ENCODE measurements around the gene FETUB. TPM values are rescaled to one million over a fixed set of nuclear protein-coding genes. Genes with fewer than 3 reads are reported as not detected.
"Not testable (repeated sequence)": the region's sequence is repeated elsewhere in the genome, so short reads cannot be mapped to it uniquely, and the experiment has no call there.

FETUB gene
- total RNA-seq, 2 donors from 2014 or later = not detected

DNA sequence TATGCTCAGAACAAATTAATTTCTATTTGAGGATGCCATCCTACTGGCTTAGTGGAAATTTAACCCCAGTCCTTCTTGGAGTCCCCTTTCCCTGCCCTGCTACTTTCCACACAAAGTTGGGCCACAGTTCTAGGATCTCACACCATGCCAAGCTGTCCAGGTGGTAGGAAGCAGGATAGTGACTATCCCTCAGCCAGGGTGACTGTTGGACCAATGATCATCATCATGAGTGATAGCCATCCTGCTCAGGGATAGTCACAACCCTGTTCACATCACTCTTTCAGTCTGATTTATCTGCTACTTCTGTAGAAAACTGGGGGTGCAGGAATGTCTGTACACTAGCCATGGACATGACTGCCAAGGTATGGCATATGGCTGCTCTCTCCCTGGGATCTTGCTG is 38.4 kb downstream of the FETUB start:
- DNase-seq (ENCODE audit: low spot score) = no peak
- Histone ChIP-seq H3K4me1 (replicated peaks) (no peaks in the 10 kb centered on the region), H3K27ac (no peak overlapping the region), H3K9me3 (no peaks in the 10 kb centered on the region), H3K36me3 (no peaks in the 10 kb centered on the region), H3K27me3 (replicated peaks; ENCODE audit: insufficient read depth) (no peaks in the 10 kb centered on the region), H3K4me3 (no peak overlapping the region)
- TF ChIP-seq, protein P1, sequence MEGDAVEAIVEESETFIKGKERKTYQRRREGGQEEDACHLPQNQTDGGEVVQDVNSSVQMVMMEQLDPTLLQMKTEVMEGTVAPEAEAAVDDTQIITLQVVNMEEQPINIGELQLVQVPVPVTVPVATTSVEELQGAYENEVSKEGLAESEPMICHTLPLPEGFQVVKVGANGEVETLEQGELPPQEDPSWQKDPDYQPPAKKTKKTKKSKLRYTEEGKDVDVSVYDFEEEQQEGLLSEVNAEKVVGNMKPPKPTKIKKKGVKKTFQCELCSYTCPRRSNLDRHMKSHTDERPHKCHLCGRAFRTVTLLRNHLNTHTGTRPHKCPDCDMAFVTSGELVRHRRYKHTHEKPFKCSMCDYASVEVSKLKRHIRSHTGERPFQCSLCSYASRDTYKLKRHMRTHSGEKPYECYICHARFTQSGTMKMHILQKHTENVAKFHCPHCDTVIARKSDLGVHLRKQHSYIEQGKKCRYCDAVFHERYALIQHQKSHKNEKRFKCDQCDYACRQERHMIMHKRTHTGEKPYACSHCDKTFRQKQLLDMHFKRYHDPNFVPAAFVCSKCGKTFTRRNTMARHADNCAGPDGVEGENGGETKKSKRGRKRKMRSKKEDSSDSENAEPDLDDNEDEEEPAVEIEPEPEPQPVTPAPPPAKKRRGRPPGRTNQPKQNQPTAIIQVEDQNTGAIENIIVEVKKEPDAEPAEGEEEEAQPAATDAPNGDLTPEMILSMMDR (IDR thresholded peaks at IDR 0.05) = no peak
- TF ChIP-seq POLR2A (IDR thresholded peaks at IDR 0.05) = no peak
- intact Hi-C loops (cut with DNase I) = no loop called here

DNA sequence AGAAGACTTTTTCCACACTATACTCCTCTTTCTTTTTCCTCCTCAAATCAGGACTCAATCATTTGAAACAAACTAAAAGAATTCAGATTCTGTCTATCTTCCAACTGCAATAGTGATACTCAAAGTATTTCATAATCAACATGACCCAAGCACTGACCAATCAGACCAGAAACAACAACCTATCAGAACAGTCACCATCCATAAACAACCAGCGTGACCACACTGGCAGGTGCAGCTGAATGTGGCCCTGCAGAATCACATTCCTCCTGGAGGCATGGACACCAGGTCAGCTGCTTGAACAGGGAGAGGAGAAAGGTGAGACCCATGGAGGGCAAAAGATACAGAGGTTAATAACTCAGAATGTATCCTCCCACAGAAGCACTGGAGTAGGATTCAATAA is 39.0 kb downstream of the FETUB start:
- Histone ChIP-seq H3K36me3 (no peaks in the 10 kb centered on the region), H3K27ac (no peak overlapping the region), H3K4me1 (replicated peaks) (no peaks in the 10 kb centered on the region), H3K9me3 (no peaks in the 10 kb centered on the region), H3K27me3 (replicated peaks; ENCODE audit: insufficient read depth) (no peaks in the 10 kb centered on the region), H3K4me3 (no peak overlapping the region)
- 67% methylated on average over 1 of the region's 1 CpG for WGBS
- TF ChIP-seq POLR2A (IDR thresholded peaks at IDR 0.05) (no peak), POLR2AphosphoS5 (IDR thresholded peaks at IDR 0.05) (no peak)
- TF ChIP-seq, protein P1 (IDR thresholded peaks at IDR 0.05) = no peak
- DNase-seq (ENCODE audit: low spot score) = no peak
- intact Hi-C loops (cut with DNase I) = no loop called here

DNA sequence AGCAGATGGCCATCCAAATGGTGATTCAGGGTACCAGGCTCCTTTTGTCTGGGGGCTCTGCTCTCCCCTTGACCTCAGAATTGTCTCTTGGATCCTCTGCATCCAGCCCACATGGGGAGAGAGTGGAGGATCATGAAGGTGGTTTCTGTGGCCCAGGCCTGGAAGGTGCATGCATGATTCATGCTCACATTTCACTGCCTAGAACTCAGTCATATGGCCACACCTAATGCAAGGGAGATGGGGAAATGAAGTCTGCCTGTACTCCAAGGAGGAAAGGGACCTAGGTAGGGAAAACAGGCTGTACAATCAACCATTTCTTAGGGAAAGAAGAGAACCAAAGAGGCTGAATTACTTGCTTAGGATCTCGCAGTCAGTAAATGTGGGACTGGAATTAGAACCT is 40.7 kb downstream of the FETUB start:
- Histone ChIP-seq H3K9me3 (no peaks in the 10 kb centered on the region), H3K4me1 (replicated peaks) (no peaks in the 10 kb centered on the region), H3K36me3 (no peaks in the 10 kb centered on the region), H3K27me3 (replicated peaks; ENCODE audit: insufficient read depth) (no peaks in the 10 kb centered on the region), H3K27ac (no peak overlapping the region), H3K4me3 (no peak overlapping the region)
- no peak for TF ChIP-seq POLR2A (IDR thresholded peaks at IDR 0.05)
- 65% methylated on average over 1 of the region's 1 CpG for WGBS
- DNase-seq (ENCODE audit: low spot score) = no peak
- intact Hi-C loops (cut with DNase I) = no loop called here

DNA sequence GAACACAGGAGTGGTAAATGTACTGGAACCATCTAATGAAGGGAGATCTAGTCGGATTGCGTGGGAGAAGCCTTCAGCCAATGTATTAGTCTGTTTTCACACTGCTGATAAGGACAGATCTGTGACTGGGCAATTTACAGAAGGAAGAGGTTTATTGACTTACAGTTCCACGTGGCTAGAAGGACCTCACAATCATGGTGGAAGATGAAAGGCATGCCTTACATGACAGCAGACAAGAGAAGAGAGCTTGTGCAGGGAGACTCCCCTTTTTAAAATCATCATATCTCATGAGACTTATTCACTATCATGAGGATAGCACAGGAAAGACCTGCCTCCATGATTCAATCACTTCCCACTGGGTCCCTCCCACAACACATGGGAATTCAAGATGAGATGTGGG is 42.6 kb downstream of the FETUB start:
- TF ChIP-seq POLR2AphosphoS5 (IDR thresholded peaks at IDR 0.05) (no peak), POLR2A (IDR thresholded peaks at IDR 0.05) (no peak)
- TF ChIP-seq, protein P1 (IDR thresholded peaks at IDR 0.05) = no peak

DNA sequence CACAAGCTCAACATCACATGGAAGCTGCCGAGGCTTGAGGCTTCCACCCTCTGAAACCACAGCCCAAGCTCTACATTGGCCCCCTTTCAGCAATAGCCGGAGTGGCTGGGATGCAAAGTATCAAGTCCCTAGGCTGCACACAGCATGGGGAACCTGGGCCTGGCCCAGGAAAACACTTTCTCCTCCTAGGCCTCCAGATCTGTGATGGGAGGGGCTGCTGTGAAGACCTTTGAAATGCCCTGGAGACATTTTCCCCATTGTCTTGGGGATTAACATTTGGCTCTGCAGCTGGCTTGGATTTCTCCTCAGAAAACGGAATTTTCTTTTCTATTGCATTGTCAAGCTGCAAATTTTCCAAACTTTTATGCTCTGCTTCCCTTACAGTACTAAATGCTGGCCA is 43.8 kb downstream of the FETUB start:
- intact Hi-C loops (cut with DNase I) = no loop called here
- no peaks in the 10 kb centered on the region for H3K36me3 ChIP-seq
- H3K27me3 ChIP-seq (replicated peaks; ENCODE audit: insufficient read depth) = no peaks in the 10 kb centered on the region
- 64% methylated on average over 3 of the region's 3 CpGs for WGBS
- no peak for TF ChIP-seq POLR2A (IDR thresholded peaks at IDR 0.05)
- TF ChIP-seq, protein P1 (IDR thresholded peaks at IDR 0.05) = no peak
- no peak for TF ChIP-seq POLR2AphosphoS5 (IDR thresholded peaks at IDR 0.05)
- H3K4me1 ChIP-seq (replicated peaks) = no peaks in the 10 kb centered on the region
- DNase-seq (ENCODE audit: low spot score) = no peak
- H3K27ac ChIP-seq = no peak overlapping the region
- H3K4me3 ChIP-seq = no peak overlapping the region
- no peaks in the 10 kb centered on the region for H3K9me3 ChIP-seq

More for the DNA sequence above, 42.6 kb downstream of the FETUB start:
- Histone ChIP-seq H3K4me1 (replicated peaks) (no peaks in the 10 kb centered on the region), H3K9me3 (no peaks in the 10 kb centered on the region), H3K27ac (no peak overlapping the region), H3K36me3 (no peaks in the 10 kb centered on the region), H3K4me3 (no peak overlapping the region), H3K27me3 (replicated peaks; ENCODE audit: insufficient read depth) (no peaks in the 10 kb centered on the region)
- intact Hi-C loops (cut with DNase I) = no loop called here
- DNase-seq (ENCODE audit: low spot score) = no peak
- WGBS = 70% methylated on average over 3 of the region's 3 CpGs

DNA sequence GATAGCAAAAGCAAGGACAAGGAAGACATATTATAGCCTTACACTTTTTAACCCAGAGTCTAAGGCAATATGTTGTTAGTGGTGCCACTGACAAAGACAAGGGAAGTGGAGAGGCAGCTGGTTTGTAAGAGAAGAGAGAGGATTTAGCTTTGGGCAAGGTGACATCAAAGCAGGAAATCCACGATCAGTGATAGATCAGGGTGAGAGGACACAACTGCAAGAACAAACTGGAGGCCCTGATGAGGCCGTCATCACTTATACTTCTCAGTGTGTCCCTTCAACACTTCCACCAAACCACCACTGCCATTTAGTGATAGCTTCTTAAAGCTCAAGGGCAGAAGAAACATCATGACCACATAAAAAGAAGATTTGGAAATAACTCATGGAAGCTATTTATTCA is 46.3 kb downstream of the FETUB start:
- intact Hi-C loops (cut with DNase I); H3K9me3 ChIP-seq; H3K27ac ChIP-seq; H3K4me1 ChIP-seq (replicated peaks); H3K4me3 ChIP-seq; DNase-seq (ENCODE audit: low spot score); H3K36me3 ChIP-seq; H3K27me3 ChIP-seq (replicated peaks; ENCODE audit: insufficient read depth): not testable (repeated sequence)
- WGBS = 84% methylated on average over 2 of the region's 2 CpGs
